Stimulated activated CD4-positive, alpha-beta T cell treated with anti-CD3 and anti-CD28 coated beads, Interleukin-1b, Interleukin-23, amount 100 ng/mL, for 24 hours (primary cell): ENCODE results near the gene ADGRB3.
"Not testable (repeated sequence)": the region's sequence is repeated elsewhere in the genome, so short reads cannot be mapped to it uniquely, and the experiment has no call there.

Experiments
- DNase-seq, 4 experiments: peaks; one replicate each; pipeline ENCODE4 v3.0.0-alpha.2; 2020; ENCODE audit warnings: low read depth in 4 of 4, low spot score in 1 of 4

Gene ADGRB3

DNA sequence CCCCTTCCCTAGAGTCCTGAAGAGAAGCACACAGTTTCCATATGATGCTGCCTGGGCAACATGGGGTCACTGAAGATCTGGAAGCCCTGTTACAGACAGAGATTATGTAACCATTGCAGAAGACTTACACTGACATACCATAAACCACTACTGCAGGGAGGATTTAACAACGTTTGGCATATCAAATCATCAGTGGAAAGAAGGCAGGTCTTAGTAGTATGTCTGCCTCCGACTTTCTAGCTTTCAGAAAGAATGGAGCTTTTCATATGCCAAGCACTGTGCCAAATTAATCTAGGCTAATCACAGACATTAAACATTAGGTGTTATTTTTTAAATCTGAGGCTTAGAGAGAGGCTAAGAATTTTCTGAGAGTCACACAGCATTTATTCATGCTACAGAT, 144.3 kb downstream of the ADGRB3 start:
- no peak for DNase-seq

DNA sequence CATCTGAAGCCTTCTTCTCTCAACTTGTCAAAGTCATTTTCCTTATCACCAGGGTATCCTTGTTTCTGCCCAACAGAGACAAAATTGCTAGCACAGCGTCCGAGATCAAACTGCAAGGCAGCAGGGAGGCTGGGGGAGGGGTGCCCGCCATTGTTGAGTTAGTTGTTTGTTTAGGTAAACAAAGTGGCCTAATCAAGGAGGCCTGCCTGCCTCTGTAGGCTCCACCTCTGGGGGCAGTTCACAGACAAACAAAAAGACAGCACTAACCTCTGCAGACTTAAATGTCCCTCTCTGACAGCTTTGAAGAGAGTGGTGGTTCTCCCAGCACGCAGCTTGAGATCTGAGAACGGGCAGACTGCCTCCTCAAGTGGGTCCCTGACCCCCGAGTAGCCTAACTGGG, 155.0 kb downstream of the ADGRB3 start:
- DNase-seq: not testable (repeated sequence)

DNA sequence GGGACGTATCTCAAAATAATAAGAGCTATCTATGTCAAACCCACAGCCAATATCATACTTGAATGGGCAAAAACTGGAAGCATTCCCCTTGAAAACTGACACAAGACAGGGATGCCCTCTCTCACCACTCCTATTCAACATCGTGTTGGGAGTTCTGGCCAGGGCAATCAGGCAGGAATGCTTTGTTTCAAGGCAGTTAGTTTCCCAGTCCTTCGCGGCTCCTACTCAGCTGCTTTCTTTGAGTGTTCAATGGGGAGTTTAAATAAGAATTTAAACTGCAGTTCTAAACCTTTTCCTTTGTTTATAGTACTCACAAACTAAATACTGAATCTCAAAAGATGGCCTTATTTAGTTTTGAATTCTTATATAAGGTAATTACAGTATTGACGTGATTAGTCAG, 179.9 kb downstream of the ADGRB3 start:
- not testable (repeated sequence) for DNase-seq

DNA sequence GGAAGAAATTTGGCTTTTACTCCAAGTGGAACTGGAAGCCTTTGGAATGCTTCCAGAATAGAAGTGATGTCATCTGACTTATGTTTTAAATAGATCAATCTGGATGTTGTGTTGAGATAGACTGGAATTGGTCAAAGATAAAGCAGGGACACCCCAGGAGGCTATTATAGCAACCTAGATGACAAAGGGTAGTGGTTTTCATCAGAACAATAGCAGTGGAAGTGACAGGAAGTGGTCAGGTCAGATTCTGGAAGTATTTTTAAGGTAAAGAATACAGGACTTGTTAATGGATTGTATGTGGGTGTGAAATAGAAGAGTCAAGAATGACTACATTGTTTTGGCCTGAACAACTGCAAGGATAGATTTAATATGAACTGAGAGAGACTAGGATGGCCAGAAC, 191.4 kb downstream of the ADGRB3 start:
- no peak for DNase-seq

DNA sequence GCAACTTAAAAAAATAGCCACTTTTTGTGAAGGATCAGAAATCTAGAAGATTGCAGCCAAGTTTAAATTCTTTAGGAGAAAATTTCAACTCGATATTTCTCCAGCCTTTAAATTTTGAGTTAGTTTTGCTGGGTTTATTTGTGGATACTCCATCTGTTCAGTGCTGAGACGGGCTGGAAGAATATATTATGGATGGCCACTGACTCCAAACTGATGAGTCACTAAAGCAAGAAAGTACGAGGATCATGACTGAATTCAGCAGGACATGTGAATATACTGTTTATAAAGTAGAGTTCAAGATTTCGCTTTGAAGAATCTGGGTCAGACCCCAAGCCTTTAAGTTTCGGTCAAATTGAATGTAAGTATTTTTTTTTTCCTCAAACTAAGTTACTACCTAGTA, 199.5 kb downstream of the ADGRB3 start:
- DNase-seq: no peak

DNA sequence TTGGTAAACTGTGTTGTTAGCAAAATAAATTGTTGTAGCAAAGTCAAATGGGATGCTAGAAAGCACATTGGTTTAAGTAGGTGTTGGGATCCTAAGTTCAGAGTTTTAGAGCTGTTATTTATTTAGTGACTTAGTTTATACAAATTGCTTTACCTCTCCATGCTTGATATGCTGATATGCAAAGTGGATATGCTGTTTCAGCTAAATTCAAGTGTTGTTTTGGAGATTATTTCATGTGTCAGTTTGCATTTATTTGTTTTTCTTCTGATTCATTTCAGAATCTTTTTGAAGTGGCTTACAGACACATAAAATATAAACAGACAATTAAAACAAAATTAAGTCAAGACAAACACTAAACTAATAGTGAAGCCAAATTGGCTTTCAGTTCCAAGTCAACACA, 203.5 kb downstream of the ADGRB3 start:
- DNase-seq: no peak

DNA sequence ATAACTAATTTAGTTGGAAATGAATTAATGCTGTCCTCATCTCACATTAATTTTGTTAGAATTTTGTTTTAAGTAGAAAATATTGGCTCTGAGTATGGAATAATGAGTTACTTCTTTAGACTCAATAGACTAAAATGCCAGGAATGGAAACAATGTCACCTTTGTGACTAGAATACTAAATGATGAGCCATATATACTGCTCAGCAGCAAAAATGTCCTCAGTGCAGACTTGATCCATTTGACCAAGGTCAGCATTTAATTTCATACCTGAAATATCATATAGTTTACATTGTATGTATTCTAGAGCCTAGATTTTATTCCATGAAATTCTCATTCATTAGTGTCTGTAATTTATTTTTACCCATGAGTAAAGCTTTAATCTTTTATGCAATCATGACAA, 217.7 kb downstream of the ADGRB3 start:
- no peak for DNase-seq

DNA sequence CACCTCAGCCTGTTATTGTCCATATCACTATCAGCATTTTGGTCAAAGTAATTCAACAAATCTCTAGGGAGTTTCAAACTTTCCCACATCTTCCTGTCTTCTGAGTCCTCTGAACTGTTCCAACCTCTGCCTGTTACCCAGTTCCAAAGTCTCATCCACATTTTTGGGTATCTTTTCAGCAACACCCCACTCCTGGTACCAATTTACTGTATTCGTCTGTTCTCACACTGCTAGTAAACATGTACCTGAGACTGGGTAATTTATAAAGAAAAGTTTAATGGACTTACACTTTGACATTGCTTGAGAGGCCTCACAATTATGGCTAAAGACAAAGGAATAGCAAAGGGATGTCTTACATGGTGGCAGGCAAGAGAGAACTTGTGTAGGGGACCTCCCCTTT, 224.2 kb downstream of the ADGRB3 start:
- no peak for DNase-seq

DNA sequence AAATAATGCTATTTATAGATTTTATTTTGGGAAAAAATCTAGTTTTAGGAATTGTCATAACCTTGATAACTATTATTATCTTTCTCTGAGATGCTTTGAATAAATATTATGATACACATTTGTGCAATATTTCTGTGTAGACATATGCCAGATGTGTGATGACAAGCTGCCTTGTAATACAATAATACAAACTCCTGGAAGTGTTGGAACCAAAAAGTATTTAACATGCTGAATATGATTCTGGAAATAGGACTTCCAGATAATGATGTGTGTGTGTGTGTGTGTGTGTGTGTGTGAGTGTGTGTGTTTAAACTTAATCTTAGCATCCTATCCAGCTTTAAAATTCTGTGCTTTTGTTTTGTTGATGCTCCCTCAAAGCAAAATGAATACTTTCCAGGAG, 233.6 kb downstream of the ADGRB3 start:
- DNase-seq: no peak

DNA sequence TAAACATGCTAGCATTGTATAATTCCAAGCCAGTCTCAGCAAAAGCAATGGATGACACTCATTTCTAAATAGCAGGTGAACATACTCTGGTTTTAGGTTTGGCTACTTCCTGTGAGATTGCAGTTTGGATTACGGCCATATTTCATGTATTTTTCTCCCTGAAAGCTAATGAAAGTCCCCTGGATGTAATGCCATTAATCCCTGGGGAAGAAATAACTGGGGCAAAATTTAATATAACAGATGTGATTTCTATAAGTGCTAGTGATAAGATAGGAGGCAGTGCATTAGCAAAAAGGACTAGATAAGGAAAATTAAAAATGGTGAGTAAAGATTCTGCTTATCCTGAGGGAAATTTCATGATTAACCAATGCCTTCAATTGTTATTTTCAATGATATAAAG, 238.2 kb downstream of the ADGRB3 start:
- no peak for DNase-seq

DNA sequence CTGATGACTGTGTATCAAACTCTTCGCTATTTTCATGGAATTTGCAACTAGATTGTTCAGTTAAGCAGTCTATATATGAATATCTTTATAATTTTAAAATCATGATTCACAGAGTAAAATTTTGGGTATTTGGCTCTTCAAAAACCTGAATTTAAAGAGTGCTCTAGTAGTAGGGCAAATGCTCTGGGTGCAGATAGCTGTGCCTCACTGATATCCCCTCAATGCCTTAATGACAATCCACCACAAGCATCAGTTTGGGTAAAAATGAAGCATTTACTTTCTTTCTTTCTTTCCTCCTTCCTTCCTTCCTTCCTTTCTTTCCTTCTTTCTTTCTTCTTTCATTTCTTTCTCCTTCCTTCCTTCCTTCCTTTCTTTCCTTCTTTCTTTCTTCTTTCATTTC, 239.7 kb downstream of the ADGRB3 start:
- DNase-seq: no peak

DNA sequence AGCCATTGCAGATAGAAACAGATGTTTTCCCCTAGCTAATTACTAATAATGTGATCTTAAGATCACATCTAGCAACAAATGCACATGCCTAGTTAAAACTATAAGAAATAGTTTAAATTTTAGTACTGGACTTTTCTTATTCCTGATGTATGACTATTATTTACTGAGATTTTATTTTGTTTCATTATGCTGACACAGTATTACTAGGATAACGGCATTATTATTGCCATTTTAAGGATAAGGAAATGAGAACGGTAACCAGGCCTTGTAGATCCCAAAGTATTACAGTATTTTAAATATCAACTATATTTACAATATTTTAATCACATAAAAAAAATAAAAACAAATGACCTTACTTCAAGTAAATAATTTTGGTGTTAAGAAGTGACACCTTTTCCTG, 240.3 kb downstream of the ADGRB3 start:
- DNase-seq: no peak

DNA sequence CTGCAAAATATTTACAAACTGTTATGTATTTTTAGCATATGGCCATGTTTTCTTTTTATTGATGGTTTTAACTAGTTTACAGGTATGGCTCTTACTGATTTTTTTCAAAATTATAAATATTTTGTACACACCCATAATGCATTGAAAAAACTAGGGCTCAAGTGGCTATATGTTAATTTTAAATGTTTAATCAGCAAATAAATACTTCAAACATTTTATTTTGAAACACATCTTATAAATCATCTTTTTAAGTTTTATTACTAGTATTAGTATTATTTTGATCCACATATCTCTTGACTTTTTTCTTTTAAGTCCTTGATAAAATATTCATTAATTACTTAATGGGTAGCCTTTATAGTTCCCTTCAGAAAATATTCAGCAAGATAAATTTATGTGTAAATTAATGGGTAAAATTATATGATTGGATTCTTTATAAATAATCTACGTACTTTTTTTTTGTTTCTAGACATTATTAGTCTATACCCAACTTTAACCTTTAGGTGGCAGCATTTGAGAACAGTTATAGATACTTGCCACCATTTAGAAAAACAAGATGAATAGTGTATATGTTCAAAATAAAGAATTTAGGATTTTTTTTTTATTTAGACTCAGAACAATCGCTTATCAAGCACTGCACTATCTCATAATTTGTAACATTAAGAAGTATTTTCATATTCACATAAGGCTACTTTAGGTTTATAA, 241.9 kb downstream of the ADGRB3 start:
- no peak for DNase-seq

DNA sequence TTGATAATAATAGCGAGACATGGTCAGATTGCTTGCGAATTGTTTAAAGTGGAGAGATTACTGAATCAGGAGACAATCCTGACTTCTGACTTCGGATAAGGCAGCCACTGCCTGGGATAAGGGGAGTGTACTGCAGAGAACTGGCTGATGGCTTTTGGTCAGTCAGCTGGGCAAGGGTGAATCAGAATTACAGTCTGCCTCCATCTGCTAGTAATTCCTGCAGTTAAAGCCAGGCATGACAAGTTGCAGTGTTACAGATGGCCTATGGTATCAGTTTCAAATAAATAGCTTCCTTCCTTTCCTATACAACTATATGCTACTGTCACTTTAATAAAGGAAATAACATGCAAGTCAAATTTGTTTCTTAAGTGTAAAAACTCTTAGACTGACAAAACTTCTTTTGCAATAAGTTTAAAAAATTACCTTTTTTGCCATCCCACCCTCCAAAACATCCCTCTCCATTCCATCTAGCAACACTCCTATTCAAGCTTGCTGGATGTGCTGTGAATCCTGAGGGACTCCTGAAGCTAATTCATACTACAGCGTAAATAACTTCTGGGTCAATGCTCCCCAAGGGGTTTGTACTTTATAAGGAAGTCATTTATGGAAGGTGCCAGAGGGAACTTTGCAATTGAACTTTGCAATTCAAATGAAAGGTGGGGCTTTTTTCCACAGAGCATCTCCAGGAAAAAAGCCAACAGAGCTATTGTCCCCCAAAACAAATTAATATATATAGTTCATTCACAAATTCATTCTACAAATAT, 245.2 kb downstream of the ADGRB3 start:
- no peak for DNase-seq

DNA sequence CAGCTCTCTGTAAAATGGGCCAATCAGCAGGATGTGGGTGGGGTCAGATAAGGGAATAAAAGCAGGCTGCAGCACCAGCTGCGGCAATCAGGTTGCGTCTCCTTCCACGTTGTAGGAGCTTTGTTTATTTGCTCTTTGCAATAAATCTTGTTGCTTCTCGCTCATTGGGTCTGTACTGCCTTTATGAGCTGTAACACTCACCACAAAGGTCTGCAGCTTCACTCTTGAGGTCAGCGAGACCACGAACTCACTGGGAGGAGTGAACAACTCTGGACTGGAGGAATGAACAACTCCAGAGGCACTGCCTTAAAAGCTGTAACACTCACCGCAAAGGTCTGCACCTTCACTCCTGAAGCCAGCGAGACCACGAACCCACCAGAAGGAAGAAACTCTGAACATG, 248.2 kb downstream of the ADGRB3 start:
- not testable (repeated sequence) for DNase-seq

DNA sequence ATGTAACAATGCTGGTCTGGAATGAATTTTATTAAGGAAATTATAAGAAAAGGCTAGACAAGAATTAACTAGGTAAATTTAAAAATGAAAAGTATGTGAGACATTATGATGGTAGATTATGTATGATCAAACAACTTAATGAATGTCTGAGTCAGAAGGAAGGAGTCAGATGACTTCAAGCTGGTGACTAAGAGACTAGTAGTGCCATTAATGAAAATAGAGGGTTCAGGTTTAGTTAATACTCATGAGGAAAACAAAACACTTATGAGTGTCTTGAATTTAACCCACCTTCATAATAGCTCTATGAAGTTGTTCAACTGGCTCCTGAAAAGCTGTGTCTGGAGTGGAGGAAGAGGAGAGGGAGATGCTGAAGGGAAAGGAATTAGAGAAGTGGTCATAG, 256.3 kb downstream of the ADGRB3 start:
- no peak for DNase-seq

DNA sequence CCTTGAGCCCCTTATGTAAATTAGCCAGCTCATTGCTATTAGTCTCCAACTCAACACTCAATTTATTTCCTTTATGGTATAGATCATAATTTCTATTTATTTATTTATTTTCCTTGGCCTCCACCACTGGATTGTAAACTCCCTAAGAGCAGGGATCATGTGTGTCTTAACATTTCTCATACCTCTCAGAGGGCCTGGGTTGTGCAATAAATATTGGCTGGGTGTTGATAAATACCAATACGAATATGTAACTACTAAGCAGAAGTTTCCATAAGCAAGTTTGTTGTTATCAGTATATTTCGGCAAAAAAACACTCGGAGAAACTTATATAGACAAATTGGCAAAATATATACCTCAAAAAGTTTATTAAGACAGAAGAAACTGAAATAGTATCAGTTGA, 257.4 kb downstream of the ADGRB3 start:
- no peak for DNase-seq

DNA sequence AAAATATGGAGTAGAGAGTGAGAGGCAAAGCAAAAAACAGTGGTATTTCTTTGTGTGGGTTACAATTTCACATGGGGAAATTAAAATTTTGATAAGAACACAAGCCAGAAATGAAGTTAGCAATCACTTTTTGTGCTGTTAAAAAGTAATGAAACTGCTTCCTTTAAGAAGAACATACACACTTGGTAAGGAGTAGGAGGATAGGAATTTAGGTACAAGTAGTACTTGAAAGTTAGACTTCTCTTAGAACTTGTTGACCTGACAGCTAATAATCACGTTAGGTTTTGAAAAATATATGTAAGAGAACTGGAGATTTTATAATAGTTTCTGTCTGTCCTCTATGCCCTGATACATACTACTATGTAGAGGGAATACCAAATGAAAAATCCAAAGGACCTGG, 260.8 kb downstream of the ADGRB3 start:
- DNase-seq: no peak

DNA sequence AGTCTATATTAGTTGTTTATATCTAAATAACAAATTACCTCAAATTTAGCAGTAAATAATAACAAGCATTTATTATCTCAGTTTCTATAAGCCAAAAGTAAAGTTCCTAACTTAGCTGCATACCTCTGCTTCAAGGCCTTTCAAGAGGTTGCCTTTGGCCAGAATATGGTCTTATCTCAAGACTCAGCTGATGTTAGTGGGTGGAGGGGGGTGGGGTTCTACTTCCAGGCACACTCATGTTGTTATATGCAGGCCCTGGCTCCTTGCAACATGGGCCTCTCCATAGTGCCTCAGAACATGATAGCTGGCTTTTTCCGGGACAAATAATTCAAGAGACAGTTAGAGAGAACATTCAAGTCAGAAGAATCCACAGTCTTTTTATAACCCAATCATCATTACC, 266.0 kb downstream of the ADGRB3 start:
- DNase-seq: no peak

DNA sequence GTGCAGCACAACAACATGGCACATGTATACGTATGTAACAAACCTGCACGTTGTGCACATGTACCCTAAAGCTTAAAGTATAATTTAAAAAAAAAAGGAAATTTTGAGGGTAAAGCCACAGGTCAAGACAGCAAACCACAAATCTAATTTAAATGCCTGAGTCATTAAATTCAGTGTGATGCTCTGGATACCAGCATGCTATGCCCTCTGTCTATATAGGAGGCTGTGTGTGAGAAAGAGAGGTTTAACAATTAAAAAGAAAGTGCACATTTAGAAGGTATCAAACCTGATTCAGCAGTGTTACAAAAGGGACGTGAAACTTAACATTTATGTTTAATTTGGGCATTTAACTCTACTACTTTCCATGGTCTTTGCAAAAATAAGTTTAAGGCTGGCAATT, 276.3 kb downstream of the ADGRB3 start:
- DNase-seq: no peak

DNA sequence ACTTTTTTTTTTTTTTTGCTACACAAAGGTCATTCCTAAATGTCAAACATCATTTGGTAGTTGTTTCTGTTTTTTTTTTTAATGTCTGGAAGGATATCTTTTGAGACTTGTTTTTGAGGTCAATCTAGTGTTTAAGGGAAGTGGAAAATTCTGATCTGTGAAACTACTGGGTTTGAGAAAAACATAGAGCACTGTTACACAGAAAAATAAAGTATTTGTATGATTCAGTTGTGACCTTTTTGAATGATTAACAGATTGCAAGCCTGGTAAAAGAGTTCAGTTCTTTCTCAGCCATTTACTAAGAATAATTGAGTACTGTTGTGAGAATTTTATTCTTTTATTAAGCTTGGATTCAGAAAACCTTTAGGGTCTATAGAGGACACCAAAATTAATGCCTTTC, 276.7 kb downstream of the ADGRB3 start:
- DNase-seq: no peak

DNA sequence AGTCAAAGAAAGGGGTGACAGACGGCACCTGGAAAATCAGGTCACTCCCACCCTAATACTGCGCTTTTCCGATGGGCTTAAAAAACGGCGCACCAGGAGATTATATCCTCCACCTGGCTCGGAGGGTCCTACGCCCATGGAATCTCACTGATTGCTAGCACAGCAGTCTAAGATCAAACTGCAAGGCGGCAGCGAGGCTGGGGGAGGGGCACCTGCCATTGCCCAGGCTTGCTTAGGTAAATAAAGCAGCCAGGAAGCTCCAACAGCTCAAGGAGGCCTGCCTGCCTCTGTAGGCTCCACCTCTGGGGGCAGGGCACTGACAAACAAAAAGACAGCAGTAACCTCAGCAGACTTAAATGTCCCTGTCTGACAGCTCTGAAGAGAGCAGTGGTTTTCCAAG, 277.7 kb downstream of the ADGRB3 start:
- DNase-seq: not testable (repeated sequence)

DNA sequence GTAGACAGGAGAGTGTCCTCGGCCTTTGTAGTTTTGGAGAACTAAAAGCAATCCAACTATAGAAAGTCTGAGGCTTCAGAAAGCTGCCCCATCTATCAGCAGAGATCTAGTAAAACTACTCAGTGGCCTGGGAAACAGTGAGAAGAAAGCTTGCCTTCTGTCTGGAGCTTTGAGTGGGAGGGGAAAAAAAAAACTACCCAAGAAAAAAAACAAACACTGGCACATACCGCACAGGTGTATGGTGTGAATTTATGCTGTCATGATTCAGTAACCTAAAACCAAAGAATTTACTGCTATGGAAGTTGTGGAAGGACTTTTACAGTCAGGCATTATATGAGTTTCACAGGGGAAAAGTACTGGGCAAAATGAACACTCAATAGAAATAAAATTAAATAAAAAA, 280.5 kb downstream of the ADGRB3 start:
- no peak for DNase-seq
